Central memory CD4-positive, alpha-beta T cell (primary cell): ENCODE results near the gene MAK.
"Not testable (repeated sequence)": the region's sequence is repeated elsewhere in the genome, so short reads cannot be mapped to it uniquely, and the experiment has no call there.

Experiments used
- DNase-seq: peaks from one replicate; pipeline ENCODE4 v3.0.0; 2022

The MAK gene

DNA sequence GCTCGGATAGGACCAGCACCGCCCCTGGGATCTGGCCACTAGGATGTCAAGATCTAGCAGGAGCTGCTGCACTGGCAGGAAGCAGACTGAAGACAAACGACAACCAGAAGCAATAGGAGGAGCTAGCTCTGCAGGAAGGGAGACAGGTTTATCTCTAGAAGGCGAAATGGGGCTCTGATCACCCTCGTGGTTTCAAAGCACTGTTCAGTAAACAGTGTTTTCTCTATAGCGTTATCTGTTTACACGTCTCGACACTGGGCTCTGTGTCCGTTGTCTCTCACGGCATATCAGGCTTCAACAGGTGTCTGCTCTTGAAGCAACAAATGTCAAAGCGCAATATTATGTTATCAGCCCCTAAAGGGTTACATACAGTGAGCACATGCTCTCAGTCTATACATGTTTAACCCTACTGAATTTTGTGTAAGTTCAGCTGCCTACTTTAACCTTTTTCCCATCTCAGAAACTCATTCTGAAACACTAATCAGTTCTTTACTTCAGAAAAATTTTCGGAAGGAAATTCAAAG lies 66.9 kb downstream of the MAK start:
- no peak for DNase-seq

DNA sequence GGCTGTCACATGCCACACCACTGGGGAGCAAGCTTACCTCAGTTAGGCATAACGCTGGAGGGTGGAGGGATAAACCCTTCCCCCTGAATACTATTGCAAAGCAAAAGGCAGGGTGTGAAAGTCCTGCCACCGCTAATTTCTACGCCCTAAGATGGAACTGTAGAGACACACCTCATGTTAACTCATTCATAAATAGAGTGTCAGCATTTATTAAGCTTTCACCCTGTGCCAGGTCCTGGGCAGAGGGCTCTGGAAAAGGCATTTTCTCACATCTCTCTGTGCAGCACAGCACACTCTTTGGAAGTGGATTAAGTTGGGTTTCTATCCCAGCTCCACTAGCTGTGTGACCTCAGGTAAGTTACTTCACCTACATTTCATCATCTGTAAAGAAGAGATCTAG lies 68.9 kb downstream of the MAK start:
- no peak for DNase-seq

DNA sequence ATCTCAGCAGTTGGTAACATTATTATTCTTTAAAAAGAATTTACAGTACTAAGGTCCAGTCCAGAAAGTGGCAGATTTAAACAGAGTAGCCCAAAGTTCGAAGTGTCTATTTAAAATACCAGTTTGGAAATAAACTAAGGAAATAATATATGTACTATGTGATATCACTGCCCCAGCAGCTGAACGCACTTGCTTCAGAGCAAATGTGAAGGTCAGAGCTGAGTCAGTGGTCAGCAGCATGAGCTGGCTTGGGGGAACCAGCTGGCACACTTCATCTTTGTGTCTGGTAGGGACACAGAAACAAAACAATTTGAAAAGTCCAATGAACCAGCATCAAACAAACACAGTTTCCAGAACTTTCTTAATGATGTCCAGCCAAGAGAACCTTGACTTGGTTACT lies 75.3 kb downstream of the MAK start:
- no peak for DNase-seq

- DNase-seq: no peak
These were observed 78.4 kb downstream of the MAK start for GRCh38 chr6:10759884-10760329.

GRCh38 chr6:10759312-10759839 lies 79.0 kb downstream of the MAK start:
- DNase-seq: peak; percentile 1

- no peak for DNase-seq
These were observed 82.3 kb downstream of the MAK start for GRCh38 chr6:10756085-10756484.

DNA sequence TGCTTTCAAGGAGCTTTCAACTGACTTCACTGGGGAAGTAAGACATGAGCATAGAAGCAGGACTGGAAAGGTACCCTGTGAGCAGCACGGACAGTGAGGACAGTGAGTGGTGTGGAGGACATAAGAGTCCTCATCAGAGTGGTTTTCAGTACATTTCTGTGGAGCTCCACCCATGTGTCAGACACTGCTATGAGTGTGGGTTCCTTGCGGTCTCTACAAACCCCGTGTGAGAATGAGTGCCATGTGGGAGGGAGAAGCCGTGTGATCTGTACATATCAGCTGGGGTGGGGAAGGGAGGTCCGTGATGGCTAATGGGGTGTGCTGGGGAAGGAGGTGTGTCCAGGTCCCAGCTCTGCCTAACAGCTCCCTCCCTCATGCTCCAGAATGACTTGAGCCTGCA lies 86.6 kb downstream of the MAK start:
- not testable (repeated sequence) for DNase-seq

- not testable (repeated sequence) for DNase-seq
These were observed 87.8 kb downstream of the MAK start for GRCh38 chr6:10750568-10750967.

- no peak for DNase-seq
These were observed 88.6 kb downstream of the MAK start for GRCh38 chr6:10749734-10750133.

GRCh38 chr6:10747251-10747972 lies 90.9 kb downstream of the MAK start, which contains the start of gene TMEM14B:
Gene TMEM14B, plus strand, starts transcription at chr6:10747805. Its CDS starts 1,441 bp downstream, at chr6:10749246.
- peak; percentile 98 for DNase-seq

DNA sequence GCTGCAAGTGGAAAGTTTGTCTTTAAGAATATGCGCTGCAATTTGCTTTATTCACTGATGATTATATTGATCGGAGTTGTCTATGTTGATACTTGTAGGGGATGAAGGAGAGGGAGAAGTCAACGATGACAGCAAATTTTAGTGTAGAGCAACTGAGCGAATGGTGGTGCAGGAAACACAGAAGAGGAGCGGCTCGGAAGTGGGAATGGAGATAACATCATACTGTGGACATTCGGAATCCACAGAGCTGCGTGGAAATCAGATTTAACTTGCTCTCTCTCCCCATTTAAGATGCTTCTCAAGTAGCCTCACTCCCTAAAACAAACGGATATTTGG lies 91.5 kb downstream of the MAK start:
- no peak for DNase-seq

- DNase-seq: no peak
These were observed 93.2 kb downstream of the MAK start for GRCh38 chr6:10745116-10745515.

DNA sequence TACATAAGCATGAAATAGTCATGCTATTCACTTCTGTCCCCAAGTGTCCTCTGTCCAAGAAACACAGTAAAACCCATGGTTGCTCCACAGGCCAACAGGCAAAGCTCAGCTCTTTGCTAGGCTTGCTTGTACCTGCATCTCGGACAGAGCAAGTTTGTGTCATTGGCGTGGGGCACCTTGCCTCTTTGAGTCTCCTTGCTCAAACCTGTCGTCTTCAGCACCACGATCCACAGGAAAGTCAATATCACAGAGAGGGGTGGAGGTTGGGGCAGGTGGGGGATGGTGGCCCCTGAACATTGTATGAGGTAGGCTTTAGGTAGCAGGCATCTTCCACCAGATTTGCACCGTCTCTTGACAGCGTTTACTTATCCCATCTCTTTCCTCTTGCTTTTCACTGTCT lies 94.8 kb downstream of the MAK start:
- no peak for DNase-seq

DNA sequence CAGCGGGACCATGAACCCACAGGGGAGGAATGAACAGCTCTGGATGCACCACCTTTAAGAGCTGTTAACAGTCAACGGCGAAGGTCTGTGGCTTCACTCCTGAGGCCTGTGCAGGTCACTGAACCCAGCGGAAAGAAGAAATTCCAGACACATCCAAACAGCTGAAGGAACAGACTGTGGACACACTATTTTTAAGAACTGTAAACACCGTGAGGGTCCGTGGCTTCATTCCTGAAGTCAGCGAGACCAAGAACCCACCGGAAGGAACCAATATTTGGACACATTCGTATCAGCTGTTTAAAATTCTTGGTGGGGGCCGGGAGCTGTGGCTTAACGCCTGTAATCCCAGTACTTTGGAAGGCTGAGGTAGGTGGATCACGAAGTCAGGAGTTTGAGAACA lies 96.1 kb downstream of the MAK start:
- no peak for DNase-seq

DNA sequence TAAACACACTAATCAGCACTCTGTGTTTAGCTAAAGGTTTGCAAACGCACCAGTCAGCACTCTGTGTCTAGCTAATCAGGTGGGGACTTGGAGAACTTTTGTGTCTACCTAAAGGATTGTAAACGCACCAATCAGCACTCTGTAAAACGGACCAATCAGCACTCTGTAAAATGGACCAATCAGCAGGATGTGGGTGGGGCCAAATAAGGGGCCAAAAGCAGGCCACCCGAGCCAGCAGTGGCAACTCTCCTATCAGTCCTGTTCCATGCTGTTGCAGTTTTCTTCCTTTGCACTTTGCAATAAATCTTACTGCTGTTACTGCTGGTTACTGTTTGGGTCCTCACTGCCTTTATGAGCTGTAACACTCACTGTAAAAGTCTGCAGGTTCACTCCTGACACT lies 96.7 kb downstream of the MAK start:
- DNase-seq: not testable (repeated sequence)

DNA sequence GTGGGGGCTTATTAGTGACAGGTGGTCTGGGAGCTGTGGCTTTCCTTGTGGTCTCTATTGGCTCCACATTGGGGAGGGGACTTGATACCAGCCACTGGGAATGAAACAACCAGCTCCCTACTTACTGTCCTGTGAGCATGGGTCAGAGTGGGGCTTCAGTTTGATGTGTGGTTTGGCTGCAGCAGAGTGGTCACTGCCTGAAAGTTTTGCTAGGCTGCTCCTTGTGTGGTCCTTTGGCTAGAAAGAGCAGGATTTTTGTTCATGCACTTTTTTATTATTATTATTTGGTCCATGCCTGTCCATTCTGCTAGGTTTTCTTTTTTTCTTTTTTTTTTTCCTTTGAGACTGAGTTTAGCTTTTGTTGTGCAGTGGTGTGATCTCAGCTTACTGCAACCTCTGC lies 98.3 kb downstream of the MAK start:
- DNase-seq: no peak

GRCh38 chr6:10736731-10737130 lies 101.6 kb downstream of the MAK start:
- DNase-seq: no peak

DNA sequence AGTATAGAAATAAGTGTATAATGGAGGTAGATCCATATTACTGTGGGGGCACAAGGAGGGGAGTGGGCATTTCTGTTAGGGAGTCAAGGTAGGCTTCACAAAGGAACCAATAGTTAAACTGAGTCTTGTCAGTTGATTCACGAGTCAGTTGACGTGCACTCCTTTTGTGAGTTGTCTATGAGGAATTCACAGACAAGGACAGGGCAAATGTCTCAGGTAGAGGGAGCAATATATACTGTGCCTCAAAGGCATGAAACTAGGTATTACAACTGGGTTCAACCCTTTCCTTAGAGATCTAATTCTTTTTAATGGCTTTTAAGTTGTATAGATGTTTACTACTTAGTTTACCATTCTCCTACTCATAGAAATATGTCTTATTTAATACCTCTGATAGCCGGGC lies 104.5 kb downstream of the MAK start:
- DNase-seq: no peak

DNA sequence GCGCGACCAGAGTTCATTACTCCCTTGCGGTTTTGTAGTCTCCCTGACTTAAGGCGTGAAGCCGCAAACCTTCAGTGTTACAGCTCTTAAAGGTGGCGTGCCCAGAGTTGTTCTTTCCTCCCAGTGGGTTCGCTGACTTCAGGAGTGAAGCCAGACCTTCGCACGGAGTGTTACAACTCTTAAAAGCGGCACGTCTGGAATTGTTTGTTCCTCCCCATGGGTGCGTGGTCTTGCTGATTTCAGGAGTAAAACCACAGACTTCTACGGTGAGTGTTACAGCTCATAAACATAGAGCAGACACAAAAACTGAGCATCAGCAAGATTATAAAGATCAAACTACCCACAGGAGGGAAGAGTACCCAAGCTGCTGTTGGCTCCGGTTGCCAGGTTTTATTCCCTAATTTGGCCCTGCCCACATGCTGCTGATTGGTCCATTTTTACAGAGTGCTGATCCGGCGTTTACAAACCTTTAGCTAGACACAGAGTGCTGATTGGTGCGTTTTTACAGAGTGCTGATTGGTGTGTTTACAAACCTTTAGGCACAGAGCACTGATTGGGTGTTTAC lies 105.1 kb downstream of the MAK start:
- DNase-seq: no peak

DNA sequence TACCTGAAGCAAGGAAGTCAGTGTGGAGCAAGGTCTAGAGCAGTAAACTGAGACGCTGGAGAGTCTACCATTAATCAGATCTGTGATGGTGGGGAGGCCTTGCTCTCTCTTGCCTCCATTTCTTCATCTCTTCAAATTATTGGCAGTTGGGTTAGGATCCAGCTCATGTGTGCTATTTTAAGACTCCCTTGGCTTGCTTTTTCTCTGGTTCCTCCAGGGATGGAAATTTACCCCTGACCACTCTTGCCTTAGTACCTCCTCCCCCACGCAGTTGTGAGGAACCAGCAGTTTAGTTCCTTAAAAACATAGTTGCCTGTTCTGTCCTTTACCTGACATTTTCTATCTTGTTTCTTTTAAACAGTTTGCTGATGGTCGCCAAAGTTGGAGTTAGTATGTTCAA lies 108.1 kb downstream of the MAK start:
- DNase-seq: no peak

GRCh38 chr6:10725716-10726115 lies 112.6 kb downstream of the MAK start:
- no peak for DNase-seq

- no peak for DNase-seq
These were observed 113.3 kb downstream of the MAK start for GRCh38 chr6:10725044-10725443.

DNA sequence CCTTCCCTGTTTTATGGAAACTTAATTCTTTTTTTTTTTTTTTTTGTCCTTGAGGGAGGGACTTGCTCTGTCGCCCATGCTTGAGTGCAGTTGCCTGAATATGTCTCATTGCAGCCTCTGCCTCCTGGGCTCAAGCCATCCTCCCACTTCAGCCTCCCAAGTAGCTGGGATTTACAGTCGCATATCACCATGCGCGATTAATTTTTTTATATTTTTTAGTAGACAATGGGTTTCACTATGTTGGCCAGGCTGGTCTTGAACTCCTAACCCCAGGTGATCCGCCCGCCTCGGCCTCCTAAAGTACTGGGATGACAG lies 114.8 kb downstream of the MAK start:
- no peak for DNase-seq

GRCh38 chr6:10722820-10723566 lies 115.3 kb downstream of the MAK start, which contains the start of gene TMEM14C:
Gene TMEM14C, plus strand, starts transcription at chr6:10723070. Its CDS starts 1,544 bp downstream, at chr6:10724614.
- peak; percentile 69 for DNase-seq
